PC-3 (cell line): ENCODE data around the gene METTL8.

ENCODE experiments used
- CTCF ChIP-seq: fragments of 300-600 bp; sonication (generic); conservative IDR thresholded peaks from 2 replicates; pipeline ENCODE4 v1.5.1; 2017; ENCODE audit warnings: antibody characterized with exemption, low read depth, mild to moderate bottlenecking, low read length
- EZH2 ChIP-seq: fragments of 300-600 bp; sonication (generic); IDR thresholded peaks from one replicate; pipeline ENCODE4 v1.6.1; 2017; ENCODE audit warnings: antibody characterized with exemption, mild to moderate bottlenecking, low read length; ENCODE audit not compliant: unreplicated experiment
- EZH2phosphoT487 ChIP-seq: fragments of 300-600 bp; sonication (generic); IDR thresholded peaks from 2 replicates; pipeline ENCODE4 v1.6.1; 2018; ENCODE audit warnings: mild to moderate bottlenecking, antibody characterized with exemption, low read length, borderline replicate concordance

- TF ChIP-seq EZH2phosphoT487 (no peak), CTCF (no peak), EZH2 (no peak)
Observed at GRCh38 chr2:171470129-171470528, 36.3 kb upstream of the METTL8 start.
